ENCODE results near the gene TUT7. TPM values are rescaled to one million over a fixed set of nuclear protein-coding genes. Genes with fewer than 3 reads are reported as not detected.

Gene TUT7
- total and polyA plus RNA-seq, 4 donors, result 15.5 to 47.7 (median 26.2) TPM

DNA sequence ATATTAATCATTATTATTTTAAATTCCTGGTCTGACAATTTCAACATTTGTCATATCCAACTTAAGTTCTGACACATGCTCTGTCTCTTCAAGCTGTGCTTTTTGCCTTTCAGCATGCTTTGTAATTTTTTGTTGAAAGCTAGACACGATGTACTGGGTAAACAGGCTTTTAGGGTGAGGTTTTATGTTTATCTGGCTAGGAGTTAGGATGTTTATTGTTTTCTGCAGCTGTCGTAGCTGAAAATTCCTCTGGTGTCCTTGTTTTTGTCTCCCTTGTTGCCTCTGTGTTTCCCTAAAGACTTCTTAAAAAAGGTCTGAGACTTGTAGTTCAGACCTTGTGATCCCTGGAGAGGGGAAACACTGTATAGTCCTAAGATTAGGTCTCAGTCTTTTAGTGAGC, 20.6 kb downstream of the TUT7 start:
- Histone ChIP-seq H3K27ac (ENCODE audit: low read depth in 1 of 2, low read length in 1 of 2) (no peak overlapping the region), H3K4me1 (ENCODE audit: control insufficient read depth in 5 of 5, insufficient read depth in 5 of 5, low read length in 5 of 5) (no peaks in the 10 kb centered on the region), H3K9ac (ENCODE audit: insufficient read depth in 1 of 2, low read length in 2 of 2) (no peak overlapping the region), H3K27me3 (ENCODE audit: control insufficient read depth in 3 of 3, insufficient read depth in 3 of 3, low read length in 2 of 3) (no peaks in the 10 kb centered on the region), H3K4me3 (no peak overlapping the region), H3K9me3 (ENCODE audit: control insufficient read depth in 4 of 4, insufficient read depth in 3 of 4, low read length in 3 of 4) (no peaks in the 10 kb centered on the region), H3K36me3 (ENCODE audit: control insufficient read depth in 4 of 4, insufficient read depth in 4 of 4, low read length in 4 of 4) (peaks cover 5 to 53% (median 36%) of the 10 kb centered on the region in 4 donors)
- no peak for ATAC-seq (ENCODE audit: insufficient read depth, low FRiP score)
- TF ChIP-seq, protein P1, sequence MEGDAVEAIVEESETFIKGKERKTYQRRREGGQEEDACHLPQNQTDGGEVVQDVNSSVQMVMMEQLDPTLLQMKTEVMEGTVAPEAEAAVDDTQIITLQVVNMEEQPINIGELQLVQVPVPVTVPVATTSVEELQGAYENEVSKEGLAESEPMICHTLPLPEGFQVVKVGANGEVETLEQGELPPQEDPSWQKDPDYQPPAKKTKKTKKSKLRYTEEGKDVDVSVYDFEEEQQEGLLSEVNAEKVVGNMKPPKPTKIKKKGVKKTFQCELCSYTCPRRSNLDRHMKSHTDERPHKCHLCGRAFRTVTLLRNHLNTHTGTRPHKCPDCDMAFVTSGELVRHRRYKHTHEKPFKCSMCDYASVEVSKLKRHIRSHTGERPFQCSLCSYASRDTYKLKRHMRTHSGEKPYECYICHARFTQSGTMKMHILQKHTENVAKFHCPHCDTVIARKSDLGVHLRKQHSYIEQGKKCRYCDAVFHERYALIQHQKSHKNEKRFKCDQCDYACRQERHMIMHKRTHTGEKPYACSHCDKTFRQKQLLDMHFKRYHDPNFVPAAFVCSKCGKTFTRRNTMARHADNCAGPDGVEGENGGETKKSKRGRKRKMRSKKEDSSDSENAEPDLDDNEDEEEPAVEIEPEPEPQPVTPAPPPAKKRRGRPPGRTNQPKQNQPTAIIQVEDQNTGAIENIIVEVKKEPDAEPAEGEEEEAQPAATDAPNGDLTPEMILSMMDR (IDR thresholded peaks at IDR 0.05; ENCODE audit: control extremely low read depth, extremely low read depth), result no peak
- 83 to 91% methylated on average over 2 of the region's 2 CpGs for WGBS, 2 donors
- no peak for DNase-seq

DNA sequence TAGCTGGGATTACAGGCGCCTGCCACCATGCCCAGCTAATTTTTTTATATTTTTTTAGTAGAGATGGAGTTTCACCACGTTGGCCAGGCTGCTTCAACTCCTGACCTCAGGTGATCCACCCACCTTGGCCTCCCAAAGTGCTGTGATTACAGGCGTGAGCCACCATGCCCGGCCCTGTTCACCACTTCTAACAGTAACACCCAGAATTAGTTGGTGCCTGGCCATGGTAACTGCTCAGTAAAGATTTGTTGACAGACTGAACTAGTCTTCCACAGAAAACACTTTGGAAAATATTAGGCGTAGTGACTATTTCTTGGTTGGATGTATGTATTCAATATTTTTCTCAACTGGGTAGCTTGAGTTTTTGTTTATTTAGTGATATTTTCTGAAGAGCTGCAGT, 24.0 kb downstream of the TUT7 start:
- peaks cover 17 to 55% (median 39%) of the 10 kb centered on the region in 4 donors for H3K36me3 ChIP-seq (ENCODE audit: control insufficient read depth in 4 of 4, insufficient read depth in 4 of 4, low read length in 4 of 4)
- H3K4me3 ChIP-seq, result no peak overlapping the region

DNA sequence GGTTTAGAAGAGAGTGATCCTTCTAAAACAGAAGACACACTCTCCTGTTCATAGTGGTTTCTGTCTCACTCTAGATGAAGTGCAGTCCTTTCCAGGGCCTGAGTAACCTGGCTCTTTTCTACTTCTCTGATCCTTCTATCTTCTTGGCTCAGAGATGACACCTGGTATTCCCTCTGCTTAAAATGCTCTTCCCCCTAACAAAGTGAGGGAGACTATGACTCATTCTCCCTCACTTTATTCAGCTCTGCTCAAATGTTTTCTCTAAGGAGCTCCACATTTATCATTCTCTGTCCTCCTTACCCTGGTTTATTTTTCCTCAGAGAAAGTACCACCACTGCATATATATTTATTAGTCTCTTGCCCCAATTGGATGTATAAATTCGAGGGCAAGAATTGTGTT, 24.6 kb downstream of the TUT7 start:
- TF ChIP-seq, protein P1 (IDR thresholded peaks at IDR 0.05; ENCODE audit: control extremely low read depth, extremely low read depth), result no peak
- H3K27ac ChIP-seq (ENCODE audit: low read depth in 1 of 2, low read length in 1 of 2), result no peak overlapping the region
- WGBS, 2 donors, result 89 to 93% methylated on average over 1 of the region's 1 CpG

More for the DNA sequence above, 24.0 kb downstream of the TUT7 start:
- ATAC-seq (ENCODE audit: insufficient read depth, low FRiP score) (no peak), DNase-seq (no peak)
- WGBS, 2 donors, result 93 to 97% methylated on average over 5 of the region's 5 CpGs
- TF ChIP-seq, protein P1 (IDR thresholded peaks at IDR 0.05; ENCODE audit: control extremely low read depth, extremely low read depth), result no peak
- no peaks in the 10 kb centered on the region for H3K27me3 ChIP-seq (ENCODE audit: control insufficient read depth in 3 of 3, insufficient read depth in 3 of 3, low read length in 2 of 3)
- H3K9me3 ChIP-seq (ENCODE audit: control insufficient read depth in 4 of 4, insufficient read depth in 3 of 4, low read length in 3 of 4), result no peaks in the 10 kb centered on the region
- no peak overlapping the region for H3K9ac ChIP-seq (ENCODE audit: insufficient read depth in 1 of 2, low read length in 2 of 2)
- peaks cover 0 to 1% (median 0%) of the 10 kb centered on the region in 5 donors for H3K4me1 ChIP-seq (ENCODE audit: control insufficient read depth in 5 of 5, insufficient read depth in 5 of 5, low read length in 5 of 5)
- H3K27ac ChIP-seq (ENCODE audit: low read depth in 1 of 2, low read length in 1 of 2), result no peak overlapping the region

DNA sequence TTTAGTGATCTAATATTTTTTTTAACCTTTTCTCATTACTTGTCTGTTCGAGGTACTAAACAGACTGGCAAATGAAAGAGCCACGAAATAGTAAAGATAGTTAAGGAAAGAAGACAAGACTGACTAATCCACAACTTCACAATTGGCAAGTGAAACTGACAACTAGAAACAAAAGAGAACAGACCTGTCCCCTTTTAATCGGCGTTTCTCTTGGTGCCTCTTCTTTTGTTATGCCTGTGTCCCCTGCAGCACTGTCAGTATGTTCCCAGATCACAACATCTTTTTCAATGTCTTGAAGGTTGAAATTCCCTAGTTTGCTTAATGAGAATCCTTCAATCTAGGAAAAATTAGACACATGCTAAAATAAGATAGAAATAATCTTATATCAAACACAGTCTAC, 26.1 kb downstream of the TUT7 start:
- ATAC-seq (ENCODE audit: insufficient read depth, low FRiP score), result no peak
- TF ChIP-seq, protein P1 (IDR thresholded peaks at IDR 0.05; ENCODE audit: control extremely low read depth, extremely low read depth), result no peak
- Histone ChIP-seq H3K36me3 (ENCODE audit: control insufficient read depth in 4 of 4, insufficient read depth in 4 of 4, low read length in 4 of 4) (peaks cover 23 to 55% (median 35%) of the 10 kb centered on the region in 4 donors), H3K27ac (ENCODE audit: low read depth in 1 of 2, low read length in 1 of 2) (no peak overlapping the region), H3K27me3 (ENCODE audit: control insufficient read depth in 3 of 3, insufficient read depth in 3 of 3, low read length in 2 of 3) (no peaks in the 10 kb centered on the region), H3K9me3 (ENCODE audit: control insufficient read depth in 4 of 4, insufficient read depth in 3 of 4, low read length in 3 of 4) (no peaks in the 10 kb centered on the region), H3K9ac (ENCODE audit: insufficient read depth in 1 of 2, low read length in 2 of 2) (no peak overlapping the region), H3K4me3 (no peak overlapping the region), H3K4me1 (ENCODE audit: control insufficient read depth in 5 of 5, insufficient read depth in 5 of 5, low read length in 5 of 5) (peaks cover 0 to 1% (median 0%) of the 10 kb centered on the region in 5 donors)
- DNase-seq, result no peak
- WGBS, 2 donors, result 81 to 88% methylated on average over 4 of the region's 4 CpGs

More for the DNA sequence above, 24.6 kb downstream of the TUT7 start:
- DNase-seq (no peak), ATAC-seq (ENCODE audit: insufficient read depth, low FRiP score) (peak; percentile 27)
- Histone ChIP-seq H3K4me1 (ENCODE audit: control insufficient read depth in 5 of 5, insufficient read depth in 5 of 5, low read length in 5 of 5) (peaks cover 0 to 1% (median 0%) of the 10 kb centered on the region in 5 donors), H3K9me3 (ENCODE audit: control insufficient read depth in 4 of 4, insufficient read depth in 3 of 4, low read length in 3 of 4) (no peaks in the 10 kb centered on the region), H3K36me3 (ENCODE audit: control insufficient read depth in 4 of 4, insufficient read depth in 4 of 4, low read length in 4 of 4) (peaks cover 17 to 55% (median 36%) of the 10 kb centered on the region in 4 donors), H3K9ac (ENCODE audit: insufficient read depth in 1 of 2, low read length in 2 of 2) (no peak overlapping the region), H3K4me3 (no peak overlapping the region), H3K27me3 (ENCODE audit: control insufficient read depth in 3 of 3, insufficient read depth in 3 of 3, low read length in 2 of 3) (no peaks in the 10 kb centered on the region)

Data from lung (tissue), 12 donors.